Heart right ventricle (tissue), 16 donors: ENCODE measurements around the gene PTPRN2. TPM values are rescaled to one million over a fixed set of nuclear protein-coding genes. Genes with fewer than 3 reads are reported as not detected.

ENCODE experiments used
- ATAC-seq, 8 donors: fragments of 200-7000 bp; cut with Tn5 transposase; one replicate each; pipeline ENCODE4 v1.9.1; 2020; ENCODE audit warnings: mild to moderate bottlenecking in 8 of 8, moderate library complexity in 8 of 8, moderate number of reproducible peaks in 1 of 8
- DNase-seq, 2 donors: peaks; one replicate each; pipeline ENCODE4 v3.0.0-alpha.2; 2020
- H3K27ac ChIP-seq, 10 donors: fragments of 200-600 bp; sonication (generic) in 2 of 10; one replicate each; pipeline versions ENCODE4 v1.5.0 to v1.8.0; 2020 to 2022; ENCODE audit warnings: mild to moderate bottlenecking in 3 of 10
- H3K27me3 ChIP-seq, 7 donors: fragments of 200-600 bp; one replicate each; pipeline ENCODE4 v1.8.0; 2021 to 2022; ENCODE audit warnings: mild to moderate bottlenecking in 2 of 7
- H3K36me3 ChIP-seq, 9 donors: fragments of 200-600 bp; sonication (generic) in 1 of 9; one replicate each; pipeline versions ENCODE4 v1.5.0 to v1.8.0; 2020 to 2022; ENCODE audit warnings: mild to moderate bottlenecking in 2 of 9
- H3K4me1 ChIP-seq, 9 donors: fragments of 200-600 bp; sonication (generic) in 1 of 9; one replicate each; pipeline versions ENCODE4 v1.5.0 to v1.8.0; 2020 to 2022; ENCODE audit warnings: mild to moderate bottlenecking in 4 of 9
- H3K4me3 ChIP-seq, 10 donors: fragments of 200-600 bp; sonication (generic) in 2 of 10; one replicate each; pipeline versions ENCODE4 v1.5.0 to v1.8.0; 2020 to 2022; ENCODE audit warnings: mild to moderate bottlenecking in 7 of 10, moderate library complexity in 2 of 10
- H3K9me3 ChIP-seq, 11 donors: fragments of 200-600 bp in 10 of 11; sonication (generic) in 2 of 11; one replicate each; pipeline versions ENCODE4 v1.5.0 to v1.8.0; 2013 to 2022; ENCODE audit warnings: mild to moderate bottlenecking in 2 of 11, control low read depth in 1 of 11, moderate library complexity in 1 of 11
- CTCF ChIP-seq, 9 donors: fragments of 200-600 bp; sonication (generic) in 2 of 9; IDR thresholded peaks; one replicate each; pipeline versions ENCODE4 v1.5.0 to v1.8.0; 2021 to 2022; ENCODE audit warnings: antibody characterized with exemption in 9 of 9, mild to moderate bottlenecking in 5 of 9, moderate library complexity in 1 of 9
- WGBS, 2 donors: extraction: QIAGEN DNeasy Blood & Tissue Kit; methylation state at CpG; one replicate each; pipeline ENCODE4 v1.1.7; 2013; ENCODE audit warnings: inconsistent platforms in 1 of 2; 5-methylcytosine and 5-hydroxymethylcytosine counted together
- intact Hi-C, 10 donors: fragments of 100-400 bp; cut with DNase I; formaldehyde crosslinking; loops; one replicate each; pipeline versions ENCODE4 v1.11.1 to v1.14.2; 2022
- polyA plus RNA-seq, 2 donors: library from polyadenylated mRNA; stranded (reverse); fragments of 200-250 nt; gene quantifications; one replicate each; pipeline ENCODE4 v1.2.3, GENCODE V29; 2013
- total RNA-seq, 10 donors: library from RNA; stranded (reverse); fragmentation: NEBNext Ultra II Directional in 3 of 10; extraction: Animal tissue kit (Norgen Biotek cat#: 25700) in 3 of 10; gene quantifications; one replicate each; pipeline versions ENCODE4 v1.2.1 to v1.2.4, GENCODE V29; 2021 to 2023
- donor health status: Arrhythmogenic right ventricular cardiomyopathy.
- donor health status: ischemic (EF 13 %, LVEDD 7.1; RV severe dilation, severe dysfunction).
- donor health status: healthy with polysubstance abuse.
- donor health status: DM: no; HTN: yes; CAD: no.
- donor health status: DM: no; HTN: no; CAD: no.
- donor health status: ischemic (EF 25% LVEDD 6.9; RV normal size, moderate dysfunction).
- donor health status: ischemic (EF 25% LVEDD 5.7; RV mildly dilated, moderate dysfunction).
- donor health status: healthy.
- donor health status: DM: yes; HTN: yes; CAD: no.
- donor health status: Ischemic cardiomyopathy.
- donor health status: ischemic (EF 35%, LVEDD 5.7; RV mildly dilated, moderate dysfunction).
- donor health status: nonischemic (EF 11% LVEDD 7.7; RV severe dilation, severe dysfunction).
- donor health status: DM: yes; HTN: yes; CAD: no.
- donor health status: PGD.
- donor health status: ischemic (EF 29% LVEDD 5.4; RV normal size, mild dysfunction).
- donor health status: nonischemic (EF 23%, LVEDD 6.1; RV moderate dilation, normal function).

PTPRN2 gene
- total and polyA plus RNA-seq, 12 donors, result 0.82 to 1.8 (median 1.3) TPM

- Histone ChIP-seq H3K27me3 (peaks cover 0 to 22% (median 4%) of the 10 kb centered on the region in 7 donors), H3K4me1 (no peaks in the 10 kb centered on the region), H3K36me3 (no peaks in the 10 kb centered on the region), H3K9me3 (no peaks in the 10 kb centered on the region), H3K27ac (no peak overlapping the region), H3K4me3 (no peak overlapping the region)
- intact Hi-C loops, result no loop called here
- no peak for ATAC-seq
- TF ChIP-seq CTCF (IDR thresholded peaks at IDR 0.05), result no peak
- no peak for DNase-seq
- 92% methylated on average over 30 of the region's 30 CpGs for WGBS, 2 donors
These were observed 561.7 kb downstream of the PTPRN2 start for GRCh38 chr7:158025686-158026600.

GRCh38 chr7:158024881-158025280 lies 562.7 kb downstream of the PTPRN2 start:
- ATAC-seq (no peak), DNase-seq (no peak)
- WGBS, 2 donors, result 83 to 85% methylated on average over 5 of the region's 5 CpGs
- Histone ChIP-seq H3K27ac (no peak overlapping the region), H3K9me3 (no peaks in the 10 kb centered on the region), H3K4me1 (no peaks in the 10 kb centered on the region), H3K4me3 (no peak overlapping the region), H3K27me3 (peaks cover 0 to 13% (median 0%) of the 10 kb centered on the region in 7 donors), H3K36me3 (no peaks in the 10 kb centered on the region)
- intact Hi-C loops, result no loop called here
- no peak for TF ChIP-seq CTCF (IDR thresholded peaks at IDR 0.05)

- H3K4me3 ChIP-seq, result no peak overlapping the region
- H3K9me3 ChIP-seq, result no peaks in the 10 kb centered on the region
- intact Hi-C loops, result no loop called here
- no peak overlapping the region for H3K27ac ChIP-seq
- H3K36me3 ChIP-seq, result no peaks in the 10 kb centered on the region
- H3K4me1 ChIP-seq, result no peaks in the 10 kb centered on the region
- 79 to 83% methylated on average over 6 of the region's 6 CpGs for WGBS, 2 donors
- H3K27me3 ChIP-seq, result peaks cover 0 to 9% (median 0%) of the 10 kb centered on the region in 7 donors
- no peak for TF ChIP-seq CTCF (IDR thresholded peaks at IDR 0.05)
- no peak for ATAC-seq
- no peak for DNase-seq
These were observed 563.3 kb downstream of the PTPRN2 start for GRCh38 chr7:158024351-158024715.

GRCh38 chr7:158023681-158024350 lies 563.8 kb downstream of the PTPRN2 start:
- H3K4me1 ChIP-seq, result no peaks in the 10 kb centered on the region
- DNase-seq (no peak), ATAC-seq (no peak)
- no peak for TF ChIP-seq CTCF (IDR thresholded peaks at IDR 0.05)
- no peaks in the 10 kb centered on the region for H3K9me3 ChIP-seq
- peaks cover 0 to 8% (median 0%) of the 10 kb centered on the region in 7 donors for H3K27me3 ChIP-seq
- H3K27ac ChIP-seq, result no peak overlapping the region
- intact Hi-C loops, result no loop called here
- WGBS, 2 donors, result 90% methylated on average over 7 of the region's 7 CpGs
- no peak overlapping the region for H3K4me3 ChIP-seq
- no peaks in the 10 kb centered on the region for H3K36me3 ChIP-seq
